Hepatocyte (in vitro differentiated cells): ENCODE data around the gene CARD11. TPM values are rescaled to one million over a fixed set of nuclear protein-coding genes. Genes with fewer than 3 reads are reported as not detected.

Source experiments
- DNase-seq: peaks from one replicate; pipeline ENCODE4 v3.0.0-alpha.2; 2016; ENCODE audit warnings: low spot score
- H2AFZ ChIP-seq: fragments of 200-600 bp; sonication (generic); 2 replicates; pipeline ENCODE4 v1.6.0; 2016; ENCODE audit warnings: antibody characterized with exemption, mild to moderate bottlenecking
- H3K27ac ChIP-seq: fragments of 200-600 bp; sonication (generic); 2 replicates; pipeline ENCODE4 v1.5.1; 2016; ENCODE audit warnings: mild to moderate bottlenecking
- H3K27me3 ChIP-seq: fragments of 200-600 bp; sonication (generic); 2 replicates; pipeline ENCODE4 v1.6.1; 2016
- H3K36me3 ChIP-seq: fragments of 200-600 bp; sonication (generic); replicated peaks from 2 replicates; pipeline ENCODE4 v1.5.1; 2016; ENCODE audit warnings: low read depth; ENCODE audit not compliant: insufficient read depth
- H3K4me1 ChIP-seq: fragments of 200-600 bp; sonication (generic); 2 replicates; pipeline ENCODE4 v1.5.1; 2016; ENCODE audit warnings: mild to moderate bottlenecking, moderate library complexity; ENCODE audit not compliant: insufficient read depth
- H3K4me2 ChIP-seq: fragments of 200-600 bp; sonication (generic); 2 replicates; pipeline ENCODE4 v1.6.0; 2016
- H3K4me3 ChIP-seq: fragments of 200-600 bp; sonication (generic); 2 replicates; pipeline ENCODE4 v1.5.1; 2016; ENCODE audit warnings: mild to moderate bottlenecking
- H3K79me2 ChIP-seq: fragments of 200-600 bp; sonication (generic); 2 replicates; pipeline ENCODE4 v1.6.0; 2017; ENCODE audit warnings: mild to moderate bottlenecking
- H3K9me2 ChIP-seq: fragments of 200-600 bp; sonication (generic); replicated peaks from 2 replicates; pipeline ENCODE4 v1.6.0; 2017; ENCODE audit warnings: mild to moderate bottlenecking; ENCODE audit not compliant: insufficient read depth
- H3K9me3 ChIP-seq: fragments of 200-600 bp; sonication (generic); 2 replicates; pipeline ENCODE4 v1.5.1; 2016; ENCODE audit warnings: low read depth, mild to moderate bottlenecking
- H4K20me1 ChIP-seq: fragments of 200-600 bp; sonication (generic); 2 replicates; pipeline ENCODE4 v1.6.0; 2016; ENCODE audit warnings: mild to moderate bottlenecking; ENCODE audit not compliant: insufficient read depth, poor library complexity, severe bottlenecking
- EZH2 ChIP-seq: fragments of 200-600 bp; sonication (generic); IDR thresholded peaks from 2 replicates; pipeline ENCODE4 v1.6.1; 2016; ENCODE audit warnings: antibody characterized with exemption, mild to moderate bottlenecking, borderline replicate concordance
- EZH2phosphoT487 ChIP-seq: fragments of 200-600 bp; sonication (generic); IDR thresholded peaks from one replicate; pipeline ENCODE4 v1.6.1; 2018; ENCODE audit warnings: antibody characterized with exemption, mild to moderate bottlenecking, low read depth, moderate library complexity; ENCODE audit not compliant: unreplicated experiment, severe bottlenecking
- WGBS: methylation state at CpG from one replicate; pipeline ENCODE4 v1.1.6; 2016; ENCODE audit warnings: low lambda C conversion rate; ENCODE audit errors: missing lambda C conversion rate; 5-methylcytosine and 5-hydroxymethylcytosine counted together
- polyA plus RNA-seq: library from polyadenylated mRNA; unstranded; fragments of >200 nt; fragmentation: Nextera tagmentation; extraction: Ambion mirVana; gene quantifications from 2 replicates; pipeline ENCODE4 v1.2.1, GENCODE V29; 2016
- total RNA-seq: library from RNA; depleted of rRNA; stranded (reverse); fragments of >200 nt; gene quantifications from 2 replicates; pipeline ENCODE4 v1.2.3, GENCODE V29; 2014
- TF ChIP-seq, protein P1 (sequence below): fragments of 200-600 bp; sonication (generic); IDR thresholded peaks from 2 replicates; pipeline ENCODE4 v1.5.1; 2016; ENCODE audit warnings: antibody characterized with exemption, mild to moderate bottlenecking; ENCODE audit not compliant: poor library complexity

Gene CARD11
- total and polyA plus RNA-seq, 2 experiments from 2014 or later, result 9.6 to 10.9 TPM

DNA sequence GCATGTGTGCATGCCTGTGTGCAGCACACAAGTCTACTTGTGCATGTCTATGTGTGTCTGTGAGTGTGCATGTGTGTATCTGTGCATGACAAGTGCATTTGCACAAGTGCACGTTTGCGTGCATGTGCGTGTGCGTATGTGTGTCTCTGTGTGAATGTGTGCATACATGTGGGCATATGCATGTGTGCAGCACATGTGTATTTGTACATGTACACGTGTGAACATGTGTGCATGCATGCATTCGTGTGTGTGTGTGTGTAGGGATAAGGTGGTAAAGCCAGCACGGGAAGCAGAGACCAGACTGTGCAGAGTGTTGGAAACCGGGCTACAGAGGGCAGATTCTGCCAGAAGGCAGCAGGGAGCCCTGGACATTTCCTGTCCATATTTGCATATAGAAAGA, 163.6 kb downstream of the CARD11 start:
- WGBS, result 89% methylated on average over 8 of the region's 8 CpGs

DNA sequence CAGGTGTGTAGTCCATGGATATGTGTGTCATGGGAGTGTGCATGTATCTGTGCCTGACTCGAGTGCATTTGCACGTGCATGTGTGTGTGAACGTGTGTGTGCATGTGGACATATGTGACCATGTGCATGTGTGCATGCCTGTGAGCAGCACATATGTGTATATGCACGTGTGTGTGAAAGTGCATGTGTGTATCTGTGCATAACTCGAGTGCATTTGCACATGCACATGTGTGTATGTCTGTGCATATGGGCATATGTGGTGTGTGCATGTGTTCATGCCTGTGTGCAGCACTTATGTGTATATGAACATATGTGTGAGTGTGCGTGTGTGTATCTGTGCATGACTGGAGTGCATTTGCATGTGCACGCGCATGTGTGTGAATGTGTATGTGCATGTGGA, 164.3 kb downstream of the CARD11 start:
- Histone ChIP-seq H3K4me2 (no peak overlapping the region), H3K9me3 (no peaks in the 10 kb centered on the region), H3K4me1 (no peaks in the 10 kb centered on the region), H2AFZ (no peak overlapping the region), H3K27ac (no peak overlapping the region), H3K4me3 (no peak overlapping the region), H3K27me3 (no peaks in the 10 kb centered on the region), H3K79me2 (no peaks in the 10 kb centered on the region), H4K20me1 (no peaks in the 10 kb centered on the region), H3K9me2 (no peaks in the 10 kb centered on the region), H3K36me3 (no peaks in the 10 kb centered on the region)
- WGBS, result 98% methylated on average over 8 of the region's 8 CpGs
- TF ChIP-seq EZH2 (no peak), EZH2phosphoT487 (no peak)
- TF ChIP-seq, protein P1, sequence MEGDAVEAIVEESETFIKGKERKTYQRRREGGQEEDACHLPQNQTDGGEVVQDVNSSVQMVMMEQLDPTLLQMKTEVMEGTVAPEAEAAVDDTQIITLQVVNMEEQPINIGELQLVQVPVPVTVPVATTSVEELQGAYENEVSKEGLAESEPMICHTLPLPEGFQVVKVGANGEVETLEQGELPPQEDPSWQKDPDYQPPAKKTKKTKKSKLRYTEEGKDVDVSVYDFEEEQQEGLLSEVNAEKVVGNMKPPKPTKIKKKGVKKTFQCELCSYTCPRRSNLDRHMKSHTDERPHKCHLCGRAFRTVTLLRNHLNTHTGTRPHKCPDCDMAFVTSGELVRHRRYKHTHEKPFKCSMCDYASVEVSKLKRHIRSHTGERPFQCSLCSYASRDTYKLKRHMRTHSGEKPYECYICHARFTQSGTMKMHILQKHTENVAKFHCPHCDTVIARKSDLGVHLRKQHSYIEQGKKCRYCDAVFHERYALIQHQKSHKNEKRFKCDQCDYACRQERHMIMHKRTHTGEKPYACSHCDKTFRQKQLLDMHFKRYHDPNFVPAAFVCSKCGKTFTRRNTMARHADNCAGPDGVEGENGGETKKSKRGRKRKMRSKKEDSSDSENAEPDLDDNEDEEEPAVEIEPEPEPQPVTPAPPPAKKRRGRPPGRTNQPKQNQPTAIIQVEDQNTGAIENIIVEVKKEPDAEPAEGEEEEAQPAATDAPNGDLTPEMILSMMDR, result no peak
- DNase-seq, result no peak

More for the DNA sequence above, 163.6 kb downstream of the CARD11 start:
- H3K36me3 ChIP-seq, result no peaks in the 10 kb centered on the region
- no peak for DNase-seq
- H3K27ac ChIP-seq, result no peak overlapping the region
- no peaks in the 10 kb centered on the region for H3K9me3 ChIP-seq
- no peaks in the 10 kb centered on the region for H4K20me1 ChIP-seq
- no peaks in the 10 kb centered on the region for H3K79me2 ChIP-seq
- H2AFZ ChIP-seq, result no peak overlapping the region
- H3K9me2 ChIP-seq, result no peaks in the 10 kb centered on the region
- no peak overlapping the region for H3K4me3 ChIP-seq
- no peaks in the 10 kb centered on the region for H3K4me1 ChIP-seq
- TF ChIP-seq EZH2 (no peak), EZH2phosphoT487 (no peak)
- TF ChIP-seq, protein P1, result no peak
- no peak overlapping the region for H3K4me2 ChIP-seq
- no peaks in the 10 kb centered on the region for H3K27me3 ChIP-seq

DNA sequence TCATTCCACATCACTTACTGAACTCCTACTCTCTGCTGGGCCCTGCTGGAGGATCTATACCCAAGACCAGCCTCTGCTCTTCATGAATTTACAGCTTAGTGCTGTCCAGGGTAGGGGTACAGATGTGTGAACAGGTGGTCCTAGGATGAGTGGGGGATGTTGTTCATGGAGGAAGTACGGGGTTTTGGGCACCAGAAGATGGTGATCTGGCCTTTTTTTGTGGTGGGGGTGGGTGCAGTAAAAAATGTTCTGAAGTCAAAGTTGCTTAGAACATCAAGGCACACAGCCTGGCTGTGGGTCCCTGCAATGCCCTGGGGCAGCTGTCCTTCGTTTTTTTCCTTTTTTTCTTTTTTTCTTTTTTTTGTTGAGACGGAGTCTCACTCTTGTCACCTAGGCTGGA, 165.4 kb downstream of the CARD11 start:
- Histone ChIP-seq H3K27ac (no peak overlapping the region), H3K9me2 (no peaks in the 10 kb centered on the region), H2AFZ (no peak overlapping the region), H3K9me3 (no peaks in the 10 kb centered on the region), H4K20me1 (no peaks in the 10 kb centered on the region), H3K4me1 (no peaks in the 10 kb centered on the region), H3K4me3 (no peak overlapping the region), H3K27me3 (no peaks in the 10 kb centered on the region), H3K4me2 (no peak overlapping the region), H3K36me3 (no peaks in the 10 kb centered on the region), H3K79me2 (no peaks in the 10 kb centered on the region)
- 75% methylated on average over 3 of the region's 3 CpGs for WGBS
- no peak for DNase-seq
- TF ChIP-seq EZH2phosphoT487 (no peak), EZH2 (no peak)
- TF ChIP-seq, protein P1, result no peak
